DND-41 (cell line): Measurements from ENCODE around the gene ABCG5.

Experiments
- ATAC-seq: fragments of 200-7000 bp; cut with Tn5 transposase; 3 replicates; pipeline ENCODE4 v1.9.1; 2021; ENCODE audit warnings: low read depth; ENCODE audit not compliant: insufficient read depth
- DNase-seq: peaks from one replicate; pipeline ENCODE4 v3.0.0-alpha.2; 2020
- H2AFZ ChIP-seq: 2 replicates; pipeline ENCODE4 v1.6.0; 2012; ENCODE audit warnings: low read depth, low read length
- H3K27ac ChIP-seq: 2 replicates; pipeline ENCODE4 v1.5.1; 2012; ENCODE audit warnings: low read length, inconsistent platforms
- H3K27me3 ChIP-seq: fragments of 200-600 bp; sonication (generic); 2 replicates; pipeline ENCODE4 v1.6.0; 2012; ENCODE audit warnings: low read length, mild to moderate bottlenecking, inconsistent platforms; ENCODE audit not compliant: insufficient read depth, poor library complexity
- H3K36me3 ChIP-seq: 2 replicates; pipeline ENCODE4 v1.5.1; 2012; ENCODE audit warnings: low read length, inconsistent platforms; ENCODE audit not compliant: insufficient read depth
- H3K4me1 ChIP-seq: 2 replicates; pipeline ENCODE4 v1.5.1; 2012; ENCODE audit warnings: mild to moderate bottlenecking, low read length; ENCODE audit not compliant: insufficient read depth
- H3K4me2 ChIP-seq: 2 replicates; pipeline ENCODE4 v1.6.0; 2012; ENCODE audit warnings: mild to moderate bottlenecking, moderate library complexity, low read length, inconsistent platforms; ENCODE audit not compliant: insufficient read depth
- H3K4me3 ChIP-seq, 2 experiments: fragments of 200-600 bp in 1 of 2; shearing (Covaris generic) in 1 of 2; 2 replicates each; pipeline ENCODE4 v1.5.1; 2012 to 2016; ENCODE audit warnings: inconsistent platforms in 2 of 2, low read length in 2 of 2, mild to moderate bottlenecking in 2 of 2, low read depth in 1 of 2, moderate library complexity in 1 of 2
- H3K79me2 ChIP-seq: 2 replicates; pipeline ENCODE4 v1.6.0; 2012; ENCODE audit warnings: low read length, inconsistent platforms; ENCODE audit not compliant: insufficient read depth
- H3K9ac ChIP-seq: 2 replicates; pipeline ENCODE4 v1.6.0; 2012; ENCODE audit warnings: low read depth, mild to moderate bottlenecking, inconsistent platforms, low read length, moderate library complexity
- H3K9me3 ChIP-seq: 2 replicates; pipeline ENCODE4 v1.5.1; 2012; ENCODE audit warnings: low read length, moderate library complexity, mild to moderate bottlenecking, inconsistent platforms; ENCODE audit not compliant: insufficient read depth, severe bottlenecking
- H4K20me1 ChIP-seq: 2 replicates; pipeline ENCODE4 v1.6.0; 2012; ENCODE audit warnings: low read length; ENCODE audit not compliant: insufficient read depth
- CTCF ChIP-seq: IDR thresholded peaks from 2 replicates; pipeline ENCODE4 v1.5.1; 2012; ENCODE audit warnings: borderline replicate concordance, low read length, moderate library complexity, mild to moderate bottlenecking; ENCODE audit not compliant: poor library complexity, severe bottlenecking; ENCODE audit errors: extremely low read depth
- EZH2 ChIP-seq: IDR thresholded peaks from 3 replicates; pipeline ENCODE4 v1.6.1; 2012; ENCODE audit warnings: borderline replicate concordance, low read depth, mild to moderate bottlenecking, moderate library complexity, low read length, inconsistent platforms; ENCODE audit not compliant: severe bottlenecking

ABCG5 gene

GRCh38 chr2:43837831-43838559 is 644 bp downstream of the ABCG5 start:
- no peak overlapping the region for H3K9ac ChIP-seq
- no peak overlapping the region for H3K4me2 ChIP-seq
- ATAC-seq (no peak), DNase-seq (no peak)
- no peaks in the 10 kb centered on the region for H3K36me3 ChIP-seq
- TF ChIP-seq EZH2 (no peak), CTCF (no peak)
- H3K4me3 ChIP-seq = no peak overlapping the region
- no peaks in the 10 kb centered on the region for H3K9me3 ChIP-seq
- H3K4me1 ChIP-seq = no peaks in the 10 kb centered on the region
- no peak overlapping the region for H3K27ac ChIP-seq
- no peaks in the 10 kb centered on the region for H4K20me1 ChIP-seq
- peaks cover 17% of the 10 kb centered on the region for H3K27me3 ChIP-seq
- H2AFZ ChIP-seq = no peak overlapping the region
- H3K79me2 ChIP-seq = no peaks in the 10 kb centered on the region

GRCh38 chr2:43837033-43837432 is 1.6 kb downstream of the ABCG5 start:
- no peak for DNase-seq
- no peaks in the 10 kb centered on the region for H3K9me3 ChIP-seq
- peaks cover 7% of the 10 kb centered on the region for H3K27me3 ChIP-seq
- no peaks in the 10 kb centered on the region for H4K20me1 ChIP-seq
- no peak overlapping the region for H3K4me2 ChIP-seq
- H3K9ac ChIP-seq = no peak overlapping the region
- ATAC-seq = no peak
- no peaks in the 10 kb centered on the region for H3K4me1 ChIP-seq
- no peak overlapping the region for H2AFZ ChIP-seq
- H3K4me3 ChIP-seq = no peak overlapping the region
- H3K27ac ChIP-seq = no peak overlapping the region
- no peaks in the 10 kb centered on the region for H3K36me3 ChIP-seq
- TF ChIP-seq CTCF = no peak
- TF ChIP-seq EZH2 = no peak
- no peaks in the 10 kb centered on the region for H3K79me2 ChIP-seq

GRCh38 chr2:43832457-43832856 is 6.2 kb downstream of the ABCG5 start:
- Histone ChIP-seq H3K9ac (no peak overlapping the region), H3K79me2 (no peaks in the 10 kb centered on the region), H2AFZ (no peak overlapping the region), H3K27ac (no peak overlapping the region), H3K27me3 (peaks cover 4% of the 10 kb centered on the region), H3K4me3 (no peak overlapping the region), H4K20me1 (no peaks in the 10 kb centered on the region), H3K36me3 (no peaks in the 10 kb centered on the region), H3K4me2 (no peak overlapping the region), H3K4me1 (no peaks in the 10 kb centered on the region), H3K9me3 (no peaks in the 10 kb centered on the region)
- ATAC-seq (peak; percentile 29; the same call in 2 of the 3 replicates), DNase-seq (no peak)
- TF ChIP-seq EZH2 (no peak), CTCF (no peak)
